IMR-90 (cell line): ENCODE measurements around the gene TSPAN1. TPM values are rescaled to one million over a fixed set of nuclear protein-coding genes. Genes with fewer than 3 reads are reported as not detected.

Source experiments
- ATAC-seq: fragments of 200-7000 bp; cut with Tn5 transposase; 2 replicates; pipeline ENCODE4 v1.9.1; 2020; ENCODE audit warnings: low read depth, mild to moderate bottlenecking, moderate library complexity
- BruUV-seq: library from RNA; stranded (reverse); fragments of 400-500 nt; replicated peaks from 2 replicates; lab custom pipeline; 2021; lab: Mats Ljungman, UMichigan
- CTCF ChIA-PET: fragments of 300-600 bp; formaldehyde crosslinking; extraction: SDS; loops from one replicate; lab custom pipeline; 2021; ENCODE audit warnings: antibody characterized with exemption; lab: Yijun Ruan, JAX
- POLR2A ChIA-PET: fragments of 300-600 bp; sonication (Branson Sonifier 250); formaldehyde crosslinking; loops from one replicate; lab custom pipeline; 2022; ENCODE audit warnings: antibody characterized with exemption; ENCODE audit not compliant: unreplicated experiment; lab: Charles Lee
- DNase-seq: peaks from one replicate; pipeline ENCODE4 v3.0.0; 2013
- H2AFZ ChIP-seq: replicated peaks from 2 replicates; pipeline ENCODE3; 2013; ENCODE audit warnings: low read length, mild to moderate bottlenecking; ENCODE audit not compliant: poor library complexity
- H2AK5ac ChIP-seq: 2 replicates; pipeline ENCODE4 v1.6.1; 2013; ENCODE audit warnings: low read depth, low read length, inconsistent platforms
- H2AK9ac ChIP-seq: replicated peaks from 2 replicates; pipeline ENCODE3; 2013; ENCODE audit warnings: mild to moderate bottlenecking, low read depth, low read length, moderate library complexity; ENCODE audit not compliant: poor library complexity
- H2BK120ac ChIP-seq: 2 replicates; pipeline ENCODE4 v1.6.1; 2013; ENCODE audit warnings: low read depth, low read length, inconsistent platforms
- H2BK15ac ChIP-seq: 3 replicates; pipeline ENCODE4 v1.6.1; 2013; ENCODE audit warnings: low read depth, low read length, inconsistent platforms
- H2BK20ac ChIP-seq: 2 replicates; pipeline ENCODE4 v1.6.1; 2013; ENCODE audit warnings: low read depth, mild to moderate bottlenecking, inconsistent platforms, low read length, moderate library complexity
- H2BK5ac ChIP-seq: 2 replicates; pipeline ENCODE4 v1.6.1; 2013; ENCODE audit warnings: mild to moderate bottlenecking, low read depth, low read length, inconsistent platforms; ENCODE audit not compliant: poor library complexity, severe bottlenecking
- H3K14ac ChIP-seq: replicated peaks from 2 replicates; pipeline ENCODE4 v1.6.1; 2013; ENCODE audit warnings: low read depth, low read length, inconsistent platforms
- H3K18ac ChIP-seq: 2 replicates; pipeline ENCODE4 v1.6.1; 2013; ENCODE audit warnings: low read depth, low read length, control low read depth
- H3K23ac ChIP-seq: 2 replicates; pipeline ENCODE4 v1.6.1; 2013; ENCODE audit warnings: low read depth, low read length, inconsistent platforms
- H3K27ac ChIP-seq: 2 replicates; pipeline ENCODE4 v1.5.1; 2013; ENCODE audit warnings: mild to moderate bottlenecking, control low read depth, low read length; ENCODE audit not compliant: insufficient read depth
- H3K27me3 ChIP-seq: 2 replicates; pipeline ENCODE4 v1.6.1; 2013; ENCODE audit warnings: low read length; ENCODE audit not compliant: control insufficient read depth, insufficient read depth
- H3K36me3 ChIP-seq: 2 replicates; pipeline ENCODE4 v1.6.1; 2013; ENCODE audit warnings: low read length, mixed read lengths; ENCODE audit not compliant: control insufficient read depth, insufficient read depth
- H3K4ac ChIP-seq: 2 replicates; pipeline ENCODE4 v1.6.1; 2013; ENCODE audit warnings: low read depth, low read length, inconsistent platforms
- H3K4me1 ChIP-seq: 2 replicates; pipeline ENCODE4 v1.6.1; 2013; ENCODE audit warnings: low read length, mixed read lengths; ENCODE audit not compliant: control insufficient read depth, insufficient read depth
- H3K4me2 ChIP-seq: 2 replicates; pipeline ENCODE4 v1.6.1; 2013; ENCODE audit warnings: low read depth, mild to moderate bottlenecking, control low read depth, low read length, moderate library complexity
- H3K4me3 ChIP-seq: 2 replicates; pipeline ENCODE4 v1.5.1; 2013; ENCODE audit warnings: low read depth, mild to moderate bottlenecking, control low read depth, low read length, moderate library complexity; ENCODE audit not compliant: insufficient read depth
- H3K56ac ChIP-seq: 2 replicates; pipeline ENCODE4 v1.6.1; 2013; ENCODE audit warnings: low read length, inconsistent platforms; ENCODE audit not compliant: insufficient read depth; ENCODE audit errors: extremely low read depth
- H3K79me1 ChIP-seq, 2 experiments: 2 replicates each; pipeline ENCODE4 v1.6.1; 2013; ENCODE audit warnings: low read length in 2 of 2, inconsistent platforms in 1 of 2, low read depth in 1 of 2
- H3K9ac ChIP-seq: 2 replicates; pipeline ENCODE4 v1.6.1; 2013; ENCODE audit warnings: low read depth, low read length, control low read depth
- H3K9me1 ChIP-seq: 2 replicates; pipeline ENCODE4 v1.6.1; 2013; ENCODE audit warnings: low read length, inconsistent platforms; ENCODE audit not compliant: insufficient read depth
- H3K9me3 ChIP-seq: 2 replicates; pipeline ENCODE4 v1.6.1; 2013; ENCODE audit warnings: low read length; ENCODE audit not compliant: control insufficient read depth, insufficient read depth
- H4K20me1 ChIP-seq: 2 replicates; pipeline ENCODE4 v1.6.1; 2013; ENCODE audit warnings: low read length, inconsistent platforms; ENCODE audit not compliant: insufficient read depth
- H4K5ac ChIP-seq: 2 replicates; pipeline ENCODE4 v1.6.1; 2013; ENCODE audit warnings: mild to moderate bottlenecking, low read depth, low read length, control low read depth
- H4K8ac ChIP-seq, 2 experiments: 2 replicates each; pipeline ENCODE4 v1.6.1; 2013; ENCODE audit warnings: low read depth in 2 of 2, low read length in 2 of 2, control low read depth in 1 of 2, inconsistent platforms in 1 of 2
- H4K91ac ChIP-seq: 2 replicates; pipeline ENCODE4 v1.6.1; 2013; ENCODE audit warnings: low read depth, low read length, inconsistent platforms; ENCODE audit not compliant: insufficient read depth
- BHLHE40 ChIP-seq: fragments of 150-350 bp; IDR thresholded peaks from 2 replicates; pipeline ENCODE4 v1.6.1; 2016; ENCODE audit warnings: mild to moderate bottlenecking, low read depth, low read length
- CEBPB ChIP-seq: IDR thresholded peaks from 2 replicates; pipeline ENCODE4 v1.6.1; 2012; ENCODE audit warnings: low read depth, low read length, improper control_type of control experiment
- CHD1 ChIP-seq: IDR thresholded peaks from 2 replicates; pipeline ENCODE4 v1.6.1; 2012; ENCODE audit warnings: low read depth, low read length, improper control_type of control experiment
- CTCF ChIP-seq: conservative IDR thresholded peaks from 2 replicates; pipeline ENCODE4 v1.5.1; 2012; ENCODE audit warnings: mild to moderate bottlenecking, low read depth, low read length, improper control_type of control experiment
- FOS ChIP-seq: fragments of 150-350 bp; IDR thresholded peaks from 2 replicates; pipeline ENCODE4 v1.6.1; 2016; ENCODE audit warnings: low read depth, low read length
- MAFK ChIP-seq: IDR thresholded peaks from 2 replicates; pipeline ENCODE4 v1.6.1; 2012; ENCODE audit warnings: low read depth, low read length, improper control_type of control experiment
- MAZ ChIP-seq: IDR thresholded peaks from 2 replicates; pipeline ENCODE4 v1.6.1; 2012; ENCODE audit warnings: low read depth, mild to moderate bottlenecking, low read length, improper control_type of control experiment, moderate library complexity, borderline replicate concordance
- MXI1 ChIP-seq: IDR thresholded peaks from 2 replicates; pipeline ENCODE4 v1.6.1; 2012; ENCODE audit warnings: low read depth, mild to moderate bottlenecking, low read length, moderate library complexity, borderline replicate concordance
- NFE2L2 ChIP-seq: fragments of 150-350 bp; IDR thresholded peaks from 2 replicates; pipeline ENCODE4 v1.6.1; 2016; ENCODE audit warnings: low read depth, mild to moderate bottlenecking, low read length
- POLR2A ChIP-seq: IDR thresholded peaks from 2 replicates; pipeline ENCODE4 v1.6.1; 2012; ENCODE audit warnings: mild to moderate bottlenecking, low read depth, low read length
- RAD21 ChIP-seq: IDR thresholded peaks from 2 replicates; pipeline ENCODE4 v1.6.1; 2012; ENCODE audit warnings: low read length, improper control_type of control experiment
- RCOR1 ChIP-seq: IDR thresholded peaks from 2 replicates; pipeline ENCODE4 v1.6.1; 2012; ENCODE audit warnings: mild to moderate bottlenecking, low read length, improper control_type of control experiment; ENCODE audit not compliant: insufficient replicate concordance
- RFX5 ChIP-seq: IDR thresholded peaks from 2 replicates; pipeline ENCODE4 v1.8.0; 2012; ENCODE audit warnings: low read depth, mild to moderate bottlenecking, low read length, moderate library complexity
- SMC3 ChIP-seq: fragments of 150-350 bp; IDR thresholded peaks from 2 replicates; pipeline ENCODE4 v1.6.1; 2016; ENCODE audit warnings: low read depth, mild to moderate bottlenecking, antibody characterized with exemption, low read length, moderate library complexity
- USF2 ChIP-seq: fragments of 150-350 bp; IDR thresholded peaks from 2 replicates; pipeline ENCODE4 v1.6.1; 2017; ENCODE audit warnings: mild to moderate bottlenecking, antibody characterized with exemption, low read length, low read depth
- WGBS, 2 experiments: methylation state at CpG; one replicate each; pipeline versions ENCODE4 v1.1.5 to v1.1.7; 2013; ENCODE audit warnings: missing lambda C conversion rate in 2 of 2; ENCODE audit not compliant: insufficient read length in 1 of 2; ENCODE audit errors: extremely low coverage in 2 of 2; 5-methylcytosine and 5-hydroxymethylcytosine counted together
- dilution Hi-C: fragments of 300-500 bp; cut with HindIII; formaldehyde crosslinking; loops from one replicate; pipeline ENCODE4 v1.14.3; 2018; ENCODE audit warnings: low sequenced_read_pairs; ENCODE audit not compliant: unreplicated experiment
- in situ Hi-C: fragments of 300-500 bp; cut with MboI; formaldehyde crosslinking; loops from 3 replicates; pipeline ENCODE4 v1.14.3; 2019; ENCODE audit warnings: low sequenced_read_pairs, inconsistent platforms, mixed read lengths
- intact Hi-C: fragments of 100-400 bp; cut with micrococcal nuclease; formaldehyde crosslinking; loops from 2 replicates; pipeline ENCODE4 v1.10.0; 2022
- polyA plus RNA-seq, 3 experiments: library from polyadenylated mRNA; depleted of rRNA; stranded (reverse); fragments of >200 nt; gene quantifications; 2 replicates each; pipeline ENCODE4 v1.2.3, GENCODE V29; 2012; ENCODE audit warnings: low replicate concordance in 1 of 3
- total RNA-seq: library from RNA; depleted of rRNA; stranded (reverse); fragments of >200 nt; gene quantifications from 2 replicates; pipeline ENCODE4 v1.2.3, GENCODE V29; 2012
- TF ChIP-seq, protein P1 (sequence below): fragments of 150-350 bp; IDR thresholded peaks from 2 replicates; pipeline ENCODE4 v1.6.1; 2016; ENCODE audit warnings: low read depth, mild to moderate bottlenecking, low read length, moderate library complexity, borderline replicate concordance

Gene TSPAN1
- total and polyA plus RNA-seq, 2 of the 4 experiments (the other 2 are of a cell fraction): 0.18 to 0.82 TPM

DNA sequence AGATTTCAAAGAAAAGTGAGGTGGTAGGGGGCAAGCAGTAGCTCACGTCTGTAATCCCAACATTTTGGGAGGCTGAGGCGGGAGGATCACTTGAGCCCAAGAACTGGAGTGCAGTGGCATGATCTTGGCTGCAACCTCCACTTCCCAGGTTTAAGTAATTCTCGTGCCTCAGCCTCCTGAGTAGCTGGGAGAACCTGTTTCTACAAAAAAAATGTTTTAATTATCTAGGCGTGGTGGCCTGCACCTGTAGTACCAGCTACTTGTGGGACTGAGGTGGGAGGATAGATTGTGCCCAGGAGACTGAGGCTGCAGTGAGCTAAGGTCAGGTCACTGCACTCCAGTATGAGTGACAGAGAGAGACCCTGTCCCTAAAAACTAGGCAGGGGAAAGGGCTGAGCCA lies 2.6 kb upstream of the TSPAN1 start:
- Histone ChIP-seq H2AFZ (no peak overlapping the region), H2AK5ac (no peak overlapping the region), H3K56ac (no peak overlapping the region), H3K23ac (no peak overlapping the region), H3K27me3 (peaks cover 24% of the 10 kb centered on the region), H2BK15ac (no peak overlapping the region), H3K9ac (no peak overlapping the region), H3K4ac (no peak overlapping the region), H3K14ac (no peak overlapping the region), H3K18ac (no peak overlapping the region), H3K9me1 (peaks cover 9% of the 10 kb centered on the region), H4K20me1 (no peaks in the 10 kb centered on the region), H2BK20ac (no peak overlapping the region), H3K9me3 (no peaks in the 10 kb centered on the region), H2BK120ac (no peak overlapping the region), H4K5ac (no peak overlapping the region), H2BK5ac (no peak overlapping the region), H3K79me1 (no peaks in the 10 kb centered on the region), H3K36me3 (no peaks in the 10 kb centered on the region), H4K8ac (no peak overlapping the region), H3K4me1 (peaks cover 5% of the 10 kb centered on the region), H3K27ac (no peak overlapping the region), H2AK9ac (no peak overlapping the region), H3K4me3 (no peak overlapping the region), H4K91ac (no peak overlapping the region), H3K4me2 (no peak overlapping the region)
- in situ Hi-C loops (no loop called here), intact Hi-C loops (no loop called here), dilution Hi-C loops (no loop called here)
- TF ChIP-seq NFE2L2 (no peak), BHLHE40 (no peak), CTCF (no peak), USF2 (no peak), FOS (no peak), RFX5 (no peak), POLR2A (no peak), RAD21 (no peak), MAZ (no peak), CEBPB (no peak), MAFK (no peak), CHD1 (no peak), RCOR1 (no peak), SMC3 (no peak), MXI1 (no peak)
- TF ChIP-seq, protein P1, sequence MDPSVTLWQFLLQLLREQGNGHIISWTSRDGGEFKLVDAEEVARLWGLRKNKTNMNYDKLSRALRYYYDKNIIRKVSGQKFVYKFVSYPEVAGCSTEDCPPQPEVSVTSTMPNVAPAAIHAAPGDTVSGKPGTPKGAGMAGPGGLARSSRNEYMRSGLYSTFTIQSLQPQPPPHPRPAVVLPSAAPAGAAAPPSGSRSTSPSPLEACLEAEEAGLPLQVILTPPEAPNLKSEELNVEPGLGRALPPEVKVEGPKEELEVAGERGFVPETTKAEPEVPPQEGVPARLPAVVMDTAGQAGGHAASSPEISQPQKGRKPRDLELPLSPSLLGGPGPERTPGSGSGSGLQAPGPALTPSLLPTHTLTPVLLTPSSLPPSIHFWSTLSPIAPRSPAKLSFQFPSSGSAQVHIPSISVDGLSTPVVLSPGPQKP: no peak
- DNase-seq (no peak), ATAC-seq (no peak)
- POLR2A ChIA-PET: no interaction called here
- CTCF ChIA-PET: interaction anchor here (0.6 kb wide), 1 partner anchor 10 kb away, joined by 3 read pairs; no protein-coding TSS in a partner anchor
- WGBS, 2 experiments: 92% methylated on average over 2 of the region's 4 CpGs; no CpG with 5 or more reads in 1 of the 2 experiments
- no TSS peak for BruUV-seq
